ENCODE results near the gene COX6A2.

The COX6A2 gene

GRCh38 chr16:31475946-31476302, 47.8 kb upstream of the COX6A2 start:
- H4K8ac ChIP-seq (ENCODE audit: low read depth, low read length): no peak overlapping the region
- no CpG with 5 or more reads among the region's 26 CpGs for WGBS, 2 donors (ENCODE audit: extremely low coverage in 2 of 2, insufficient read length in 2 of 2, insufficient replicate concordance in 1 of 2)
- H2AFZ ChIP-seq (ENCODE audit: low read length): no peak overlapping the region
- no peak overlapping the region for H2BK120ac ChIP-seq (ENCODE audit: low read depth, low read length)
- H2AK5ac ChIP-seq (ENCODE audit: low read depth, low read length): no peak overlapping the region
- no peak overlapping the region for H2BK12ac ChIP-seq (ENCODE audit: low read length)
- peaks cover 5 to 8% of the 10 kb centered on the region in 2 donors for H3K4me1 ChIP-seq (ENCODE audit: control insufficient read depth in 2 of 2, insufficient read depth in 1 of 2, low read depth in 1 of 2, low read length in 2 of 2)
- peaks cover 0 to 36% of the 10 kb centered on the region in 2 donors for H3K36me3 ChIP-seq (replicated peaks in 1 of 2; ENCODE audit: control insufficient read depth in 2 of 2, insufficient read depth in 2 of 2, low read length in 2 of 2)
- peaks cover 2% of the 10 kb centered on the region for H3K79me1 ChIP-seq (ENCODE audit: low read depth, low read length)
- H3K9me3 ChIP-seq (replicated peaks in 1 of 2; ENCODE audit: control insufficient read depth in 2 of 2, insufficient read depth in 1 of 2, low read depth in 1 of 2, low read length in 2 of 2): peaks cover 0 to 5% of the 10 kb centered on the region in 2 donors
- H2BK5ac ChIP-seq (ENCODE audit: low read length): peak overlapping the region; percentile 53
- peak overlapping the region; percentile 12 for H4K91ac ChIP-seq (ENCODE audit: low read depth, low read length, poor library complexity)
- no peak overlapping the region for H3K4me3 ChIP-seq (ENCODE audit: low read length in 2 of 2)
- peaks cover 0 to 89% (median 38%) of the 10 kb centered on the region in 3 experiments for H3K27me3 ChIP-seq (ENCODE audit: control insufficient read depth in 3 of 3, insufficient read depth in 3 of 3, low read depth in 1 of 3, low read length in 3 of 3)
- no peak overlapping the region for H3K14ac ChIP-seq (ENCODE audit: low read length)
- peak overlapping the region; percentile 50 for H3K9ac ChIP-seq (ENCODE audit: low read depth, low read length, poor library complexity)
- no peak overlapping the region for H3K27ac ChIP-seq (replicated peaks; ENCODE audit: low read length)
- DNase-seq (ENCODE audit: low spot score): no peak
- peak overlapping the region; percentile 75 for H2BK15ac ChIP-seq (ENCODE audit: low read length)
- no peak overlapping the region for H3K18ac ChIP-seq (ENCODE audit: low read length)
- peak overlapping the region; percentile 95 for H3K23ac ChIP-seq (ENCODE audit: low read depth, low read length, poor library complexity)
- H3K4me2 ChIP-seq (ENCODE audit: insufficient read depth, low read length, poor library complexity, severe bottlenecking): peak overlapping the region; percentile 93
- no peak overlapping the region for H3K4ac ChIP-seq (ENCODE audit: low read length)

GRCh38 chr16:31474773-31475738, 46.9 kb upstream of the COX6A2 start:
- peaks cover 0 to 36% of the 10 kb centered on the region in 2 donors for H3K36me3 ChIP-seq (replicated peaks in 1 of 2; ENCODE audit: control insufficient read depth in 2 of 2, insufficient read depth in 2 of 2, low read length in 2 of 2)
- WGBS, 2 donors (ENCODE audit: extremely low coverage in 2 of 2, insufficient read length in 2 of 2, insufficient replicate concordance in 1 of 2): no CpG with 5 or more reads among the region's 12 CpGs
- no peak overlapping the region for H3K9ac ChIP-seq (ENCODE audit: low read depth, low read length, poor library complexity)
- H3K4me2 ChIP-seq (ENCODE audit: insufficient read depth, low read length, poor library complexity, severe bottlenecking): no peak overlapping the region
- peaks cover 5 to 8% of the 10 kb centered on the region in 2 donors for H3K4me1 ChIP-seq (ENCODE audit: control insufficient read depth in 2 of 2, insufficient read depth in 1 of 2, low read depth in 1 of 2, low read length in 2 of 2)
- H3K23ac ChIP-seq (ENCODE audit: low read depth, low read length, poor library complexity): peak overlapping the region; percentile 27
- H3K4me3 ChIP-seq (ENCODE audit: low read length in 2 of 2): no peak overlapping the region
- H3K79me1 ChIP-seq (ENCODE audit: low read depth, low read length): peaks cover 2% of the 10 kb centered on the region
- no peak overlapping the region for H3K4ac ChIP-seq (ENCODE audit: low read length)
- H3K9me3 ChIP-seq (replicated peaks in 1 of 2; ENCODE audit: control insufficient read depth in 2 of 2, insufficient read depth in 1 of 2, low read depth in 1 of 2, low read length in 2 of 2): peaks cover 0 to 5% of the 10 kb centered on the region in 2 donors
- no peak overlapping the region for H2BK5ac ChIP-seq (ENCODE audit: low read length)
- H2AK5ac ChIP-seq (ENCODE audit: low read depth, low read length): no peak overlapping the region
- no peak overlapping the region for H4K91ac ChIP-seq (ENCODE audit: low read depth, low read length, poor library complexity)
- no peak overlapping the region for H3K27ac ChIP-seq (replicated peaks; ENCODE audit: low read length)
- H2BK12ac ChIP-seq (ENCODE audit: low read length): no peak overlapping the region
- H4K8ac ChIP-seq (ENCODE audit: low read depth, low read length): no peak overlapping the region
- no peak overlapping the region for H3K14ac ChIP-seq (ENCODE audit: low read length)
- no peak overlapping the region for H2AFZ ChIP-seq (ENCODE audit: low read length)
- no peak overlapping the region for H2BK15ac ChIP-seq (ENCODE audit: low read length)
- no peak overlapping the region for H3K18ac ChIP-seq (ENCODE audit: low read length)
- H2BK120ac ChIP-seq (ENCODE audit: low read depth, low read length): no peak overlapping the region
- peaks cover 0 to 85% (median 38%) of the 10 kb centered on the region in 3 experiments for H3K27me3 ChIP-seq (ENCODE audit: control insufficient read depth in 3 of 3, insufficient read depth in 3 of 3, low read depth in 1 of 3, low read length in 3 of 3)
- no peak for DNase-seq (ENCODE audit: low spot score)

- Histone ChIP-seq H3K36me3 (replicated peaks in 1 of 2; ENCODE audit: control insufficient read depth in 2 of 2, insufficient read depth in 2 of 2, low read length in 2 of 2) (peaks cover 0 to 36% of the 10 kb centered on the region in 2 donors), H3K9ac (ENCODE audit: low read depth, low read length, poor library complexity) (no peak overlapping the region)
Observed at GRCh38 chr16:31474173-31474714, 46.1 kb upstream of the COX6A2 start.

More at GRCh38 chr16:31474173-31474714, 46.1 kb upstream of the COX6A2 start:
- H3K27ac ChIP-seq (replicated peaks; ENCODE audit: low read length): no peak overlapping the region
- H3K18ac ChIP-seq (ENCODE audit: low read length): no peak overlapping the region
- H2BK15ac ChIP-seq (ENCODE audit: low read length): no peak overlapping the region
- H3K27me3 ChIP-seq (ENCODE audit: control insufficient read depth in 3 of 3, insufficient read depth in 3 of 3, low read depth in 1 of 3, low read length in 3 of 3): peaks cover 0 to 79% (median 38%) of the 10 kb centered on the region in 3 experiments
- H2BK120ac ChIP-seq (ENCODE audit: low read depth, low read length): no peak overlapping the region
- H3K9me3 ChIP-seq (replicated peaks in 1 of 2; ENCODE audit: control insufficient read depth in 2 of 2, insufficient read depth in 1 of 2, low read depth in 1 of 2, low read length in 2 of 2): peaks cover 0 to 5% of the 10 kb centered on the region in 2 donors
- H4K8ac ChIP-seq (ENCODE audit: low read depth, low read length): no peak overlapping the region
- H3K79me1 ChIP-seq (ENCODE audit: low read depth, low read length): peaks cover 2% of the 10 kb centered on the region
- H3K4me1 ChIP-seq (ENCODE audit: control insufficient read depth in 2 of 2, insufficient read depth in 1 of 2, low read depth in 1 of 2, low read length in 2 of 2): peaks cover 5 to 8% of the 10 kb centered on the region in 2 donors
- H3K4me3 ChIP-seq (ENCODE audit: low read length in 2 of 2): no peak overlapping the region
- WGBS, 2 donors (ENCODE audit: extremely low coverage in 2 of 2, insufficient read length in 2 of 2, insufficient replicate concordance in 1 of 2): no CpG with 5 or more reads among the region's 12 CpGs
- H2BK12ac ChIP-seq (ENCODE audit: low read length): no peak overlapping the region
- no peak for DNase-seq (ENCODE audit: low spot score)
- H2AFZ ChIP-seq (ENCODE audit: low read length): no peak overlapping the region
- peak overlapping the region; percentile 27 for H3K23ac ChIP-seq (ENCODE audit: low read depth, low read length, poor library complexity)
- H3K14ac ChIP-seq (ENCODE audit: low read length): no peak overlapping the region
- no peak overlapping the region for H2BK5ac ChIP-seq (ENCODE audit: low read length)
- no peak overlapping the region for H3K4ac ChIP-seq (ENCODE audit: low read length)
- no peak overlapping the region for H4K91ac ChIP-seq (ENCODE audit: low read depth, low read length, poor library complexity)
- no peak overlapping the region for H3K4me2 ChIP-seq (ENCODE audit: insufficient read depth, low read length, poor library complexity, severe bottlenecking)
- H2AK5ac ChIP-seq (ENCODE audit: low read depth, low read length): no peak overlapping the region
